GM21367 (cell line): ENCODE data around the gene OCIAD1.
"Not testable (repeated sequence)": the region's sequence is repeated elsewhere in the genome, so short reads cannot be mapped to it uniquely, and the experiment has no call there.

Experiments used
- ATAC-seq: cut with Tn5 transposase; IDR thresholded peaks from one replicate; pipeline ENCODE4 v1.9.1; 2021; ENCODE audit not compliant: unreplicated experiment

The OCIAD1 gene

DNA sequence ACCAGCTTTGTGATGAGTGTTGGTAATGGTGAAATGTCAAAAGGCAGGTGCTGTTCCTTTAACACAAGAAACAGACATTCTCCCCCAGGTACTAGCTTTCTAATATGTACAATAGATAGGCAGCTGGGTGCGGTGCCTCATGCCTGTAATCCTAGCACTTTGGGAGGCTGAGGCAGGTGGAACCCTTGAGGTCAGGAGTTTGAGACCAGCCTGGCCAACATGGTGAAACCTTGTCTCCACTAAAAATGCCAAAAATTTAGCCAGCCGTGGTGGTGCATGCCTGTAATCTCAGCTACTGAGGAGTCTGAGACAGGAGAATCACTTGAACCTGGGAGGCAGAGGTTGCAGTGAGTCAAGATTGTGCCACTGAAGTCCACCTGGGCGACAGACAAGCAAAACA is 50.8 kb downstream of the OCIAD1 start:
- not testable (repeated sequence) for ATAC-seq

DNA sequence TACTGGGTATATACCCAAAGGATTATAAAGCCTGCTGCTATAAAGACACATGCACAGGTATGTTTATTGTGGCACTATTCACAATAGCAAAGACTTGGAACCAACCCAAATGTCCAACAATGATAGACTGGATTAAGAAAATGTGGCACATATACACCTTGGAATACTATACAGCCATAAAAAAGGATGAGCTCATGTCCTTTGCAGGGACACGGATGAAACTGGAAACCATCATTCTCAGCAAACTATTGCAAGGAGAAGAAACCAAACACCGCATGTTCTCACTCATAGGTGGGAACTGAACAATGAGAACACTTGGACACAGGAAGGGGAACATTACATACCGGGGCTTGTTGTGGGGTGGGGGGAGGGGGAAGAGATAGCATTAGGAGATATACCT is 58.9 kb downstream of the OCIAD1 start:
- ATAC-seq = not testable (repeated sequence)

DNA sequence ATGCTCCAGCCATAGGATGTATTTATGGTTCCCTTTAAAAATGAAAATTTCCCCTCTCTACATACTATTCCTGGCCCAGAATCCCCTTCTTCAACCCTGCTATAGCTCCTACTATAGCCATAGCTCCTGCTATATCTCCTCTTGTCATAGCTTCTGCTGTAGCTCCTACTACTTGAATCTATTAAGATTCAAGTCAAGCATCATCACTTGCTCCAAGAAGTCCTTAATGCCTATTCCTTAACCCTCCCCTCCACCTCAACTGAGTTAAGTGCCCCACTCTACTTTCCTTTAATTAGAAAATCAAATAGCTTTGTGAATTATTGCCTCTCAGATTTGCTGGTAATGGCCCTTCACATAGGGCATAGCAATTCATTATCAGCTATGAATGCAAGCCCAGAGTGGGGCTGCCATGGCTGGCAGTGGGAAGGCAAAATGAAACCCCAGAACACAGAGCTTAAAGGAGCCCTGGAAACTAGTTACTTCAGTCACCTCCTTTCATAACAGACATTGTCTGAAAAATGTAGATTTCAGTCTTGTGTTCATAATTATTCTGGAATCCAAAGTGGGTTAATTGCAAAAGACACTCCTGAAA is 60.2 kb downstream of the OCIAD1 start:
- no peak for ATAC-seq

DNA sequence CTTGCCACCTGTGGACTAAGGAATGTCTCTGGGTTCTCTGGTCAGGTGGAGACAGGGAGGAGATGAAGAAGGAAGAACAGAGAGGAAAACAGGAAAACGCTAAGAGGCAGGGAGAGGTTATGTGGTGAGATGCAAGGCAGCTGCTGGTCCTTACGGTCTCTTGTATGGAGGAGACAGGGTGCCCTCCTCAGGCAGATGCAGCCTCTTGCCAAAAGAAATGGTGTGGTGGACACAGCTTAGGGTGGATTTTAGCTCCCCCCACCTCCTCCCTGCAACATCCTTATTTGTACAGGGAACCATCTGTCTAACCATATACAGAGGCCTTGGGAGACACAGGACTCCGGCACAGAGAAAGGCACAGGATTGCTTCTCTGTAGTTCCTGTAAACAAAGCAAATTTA is 66.0 kb downstream of the OCIAD1 start:
- no peak for ATAC-seq

DNA sequence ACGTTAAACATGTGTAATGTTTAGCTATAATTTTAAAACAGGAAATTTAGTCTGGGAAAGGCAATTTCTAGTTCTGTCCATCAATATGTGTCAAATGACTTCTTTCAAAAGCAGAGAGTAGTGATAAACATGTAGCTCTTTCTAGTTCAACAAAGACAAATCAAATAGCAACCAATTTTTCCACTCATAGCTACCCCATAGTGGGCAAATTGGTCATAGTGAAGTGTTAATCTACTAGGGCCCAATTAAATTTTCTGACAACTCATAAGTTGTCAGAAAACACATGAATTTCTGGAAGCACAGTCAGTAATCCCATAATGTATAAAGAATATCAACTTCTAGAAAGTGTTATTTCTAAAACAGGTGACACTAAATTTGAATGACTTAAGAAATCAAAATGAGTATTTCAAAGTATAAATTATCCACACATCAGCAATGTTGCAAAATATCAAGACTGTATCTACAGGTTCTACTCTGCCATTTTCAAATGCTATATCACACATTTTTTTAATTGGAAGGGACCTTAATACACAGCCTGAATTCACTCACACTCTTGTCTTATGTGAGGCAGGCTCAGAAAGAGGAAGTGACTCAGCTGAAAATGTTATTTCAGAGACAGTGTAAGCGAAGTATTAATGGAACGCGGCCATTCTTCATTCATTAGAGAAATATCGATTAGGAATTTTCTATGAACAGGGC is 68.0 kb downstream of the OCIAD1 start:
- ATAC-seq = no peak

DNA sequence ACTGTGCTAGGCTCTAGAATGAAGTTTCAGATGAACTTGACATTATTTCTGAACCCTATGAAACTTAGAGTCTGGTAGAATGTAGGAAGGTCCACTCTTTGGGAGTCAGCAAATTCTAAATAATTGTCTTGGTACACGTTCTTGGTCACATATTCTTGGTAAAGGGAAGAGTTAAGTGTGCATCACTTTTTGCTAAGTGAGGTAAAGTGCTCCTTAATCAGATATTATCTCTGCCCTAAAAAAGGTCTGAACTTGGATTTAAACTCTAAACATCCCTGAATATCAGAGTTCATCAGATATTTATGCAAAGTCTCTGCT is 68.5 kb downstream of the OCIAD1 start:
- no peak for ATAC-seq

DNA sequence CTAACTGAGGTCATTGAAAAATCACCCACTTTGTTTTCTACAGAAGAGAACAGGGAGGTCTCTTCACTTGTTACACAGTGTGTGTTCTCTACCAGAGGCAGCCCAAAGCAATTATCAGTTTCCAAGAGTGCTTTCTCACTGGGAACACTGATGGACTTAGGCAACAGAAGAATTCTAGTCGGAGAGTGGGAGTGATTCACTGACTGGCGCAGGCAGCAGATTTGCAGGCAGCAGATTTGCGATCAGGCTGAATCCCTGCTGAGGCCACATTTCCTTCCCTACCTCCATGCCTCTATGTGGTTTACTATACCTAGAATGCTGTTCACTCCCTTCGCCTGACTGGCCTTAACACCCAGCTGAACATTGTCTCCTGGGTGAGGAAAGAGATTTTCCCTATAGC is 69.1 kb downstream of the OCIAD1 start:
- no peak for ATAC-seq

DNA sequence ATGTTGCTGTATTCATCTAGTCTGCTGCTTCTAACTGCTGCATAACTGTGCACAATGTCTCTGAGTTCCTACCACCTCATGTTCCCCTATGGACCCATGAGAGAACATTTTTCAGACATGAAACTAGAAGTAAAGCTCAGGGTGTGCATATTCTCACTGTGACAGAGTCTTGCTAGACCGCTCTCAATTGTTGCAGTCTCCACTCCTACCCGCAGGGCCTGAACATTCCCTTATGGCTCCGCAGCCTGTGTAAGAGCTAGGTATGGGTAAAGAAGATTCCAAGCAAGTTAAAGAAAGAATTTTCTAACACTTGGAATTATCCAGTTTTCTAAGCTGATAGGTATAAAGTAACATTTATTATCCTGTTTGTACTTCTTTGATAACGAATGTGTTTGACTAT is 70.3 kb downstream of the OCIAD1 start:
- no peak for ATAC-seq

DNA sequence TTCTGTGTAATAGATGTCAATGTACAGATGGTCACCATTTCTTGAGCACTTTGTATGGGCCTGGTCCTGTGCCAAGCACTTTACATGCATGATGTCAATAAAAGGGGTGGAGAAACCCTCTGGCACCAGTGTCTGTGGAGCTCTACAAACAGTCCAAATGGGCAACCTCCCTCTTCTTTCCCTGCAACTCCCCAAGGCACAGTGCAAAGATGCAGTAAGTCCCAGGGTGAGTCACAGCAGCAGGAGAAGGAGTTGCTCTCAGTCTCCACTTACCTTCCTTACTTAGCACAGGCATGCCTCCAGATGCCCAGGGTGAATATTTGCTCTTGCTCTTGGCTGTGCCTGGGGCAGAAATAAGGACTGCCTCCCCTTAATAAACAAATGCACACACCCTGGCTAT is 71.4 kb downstream of the OCIAD1 start:
- ATAC-seq = no peak

DNA sequence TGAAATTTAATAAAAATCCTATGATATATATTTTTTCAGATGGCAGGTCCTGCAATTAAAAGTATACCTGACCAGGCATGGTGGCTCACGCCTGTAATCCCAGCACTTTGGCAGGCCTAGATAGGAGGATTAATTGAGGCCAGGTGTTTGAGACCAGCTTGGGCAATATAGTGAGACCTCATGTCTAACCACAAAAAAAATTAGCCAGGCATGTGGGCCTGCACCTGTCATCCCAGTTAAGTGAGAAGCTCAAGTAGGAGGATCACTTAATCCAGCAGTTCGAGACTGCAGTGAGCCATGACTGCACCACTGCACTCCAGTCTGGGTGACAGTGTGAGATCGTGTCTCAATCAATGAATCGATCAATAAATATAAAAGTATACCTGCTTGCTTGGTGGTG is 73.2 kb downstream of the OCIAD1 start:
- ATAC-seq = no peak

DNA sequence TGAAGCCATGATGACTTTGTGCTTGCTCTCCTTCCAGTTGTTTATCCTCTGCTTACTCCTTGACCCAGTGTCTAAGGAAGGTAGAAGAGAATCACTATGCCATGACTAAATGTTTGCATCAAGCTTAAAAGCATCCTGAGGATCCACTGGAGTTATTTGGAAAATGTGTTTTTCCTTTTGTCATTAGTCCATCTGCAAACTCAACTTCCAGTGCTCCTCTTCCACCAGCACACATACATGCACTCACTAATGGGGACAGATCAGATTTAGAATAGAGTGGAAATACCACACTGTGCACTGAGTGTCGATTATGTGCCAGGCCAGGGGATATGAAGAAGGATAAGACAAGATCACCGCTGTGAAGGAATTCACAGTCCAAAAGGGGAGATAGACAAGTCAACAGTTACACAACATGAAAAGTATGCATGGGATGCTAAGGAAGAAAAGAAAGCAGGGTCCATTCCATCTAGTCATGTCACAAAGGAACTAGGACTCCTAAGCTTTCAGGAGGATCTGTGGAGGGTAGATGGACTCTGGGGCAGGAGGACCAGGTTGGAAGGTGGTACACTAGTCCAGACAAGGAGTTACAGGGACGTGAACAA is 73.8 kb downstream of the OCIAD1 start:
- no peak for ATAC-seq

DNA sequence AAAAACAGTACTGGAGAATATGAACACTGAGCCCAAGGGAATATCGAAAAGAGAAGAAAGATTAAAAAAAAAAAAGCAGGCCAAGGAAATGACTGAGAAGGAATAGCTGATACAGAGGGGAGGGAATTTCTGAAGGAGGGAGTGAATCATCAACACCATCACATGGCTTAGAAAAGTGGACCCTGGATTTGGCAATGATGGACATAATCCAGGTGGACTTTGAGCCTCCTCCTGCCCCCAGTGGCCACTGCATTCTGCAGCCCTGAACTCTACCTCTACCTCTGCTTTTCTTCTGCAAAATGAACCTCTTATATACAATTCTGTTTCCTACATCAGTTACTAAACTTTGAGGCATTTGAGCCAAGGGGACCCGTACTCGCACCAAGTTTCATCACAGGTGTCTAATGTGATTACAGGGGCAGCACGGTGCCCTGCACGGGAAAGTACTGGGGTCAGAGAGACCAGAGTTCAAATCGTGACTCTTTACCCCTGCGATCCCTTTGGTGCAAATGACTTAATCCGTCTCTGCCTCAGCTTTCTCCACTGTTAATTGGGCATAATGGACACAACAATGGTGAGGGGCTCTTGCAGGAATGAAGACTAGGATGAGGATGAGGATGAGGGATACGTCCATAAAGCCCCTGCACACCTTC is 74.6 kb downstream of the OCIAD1 start:
- ATAC-seq = no peak

DNA sequence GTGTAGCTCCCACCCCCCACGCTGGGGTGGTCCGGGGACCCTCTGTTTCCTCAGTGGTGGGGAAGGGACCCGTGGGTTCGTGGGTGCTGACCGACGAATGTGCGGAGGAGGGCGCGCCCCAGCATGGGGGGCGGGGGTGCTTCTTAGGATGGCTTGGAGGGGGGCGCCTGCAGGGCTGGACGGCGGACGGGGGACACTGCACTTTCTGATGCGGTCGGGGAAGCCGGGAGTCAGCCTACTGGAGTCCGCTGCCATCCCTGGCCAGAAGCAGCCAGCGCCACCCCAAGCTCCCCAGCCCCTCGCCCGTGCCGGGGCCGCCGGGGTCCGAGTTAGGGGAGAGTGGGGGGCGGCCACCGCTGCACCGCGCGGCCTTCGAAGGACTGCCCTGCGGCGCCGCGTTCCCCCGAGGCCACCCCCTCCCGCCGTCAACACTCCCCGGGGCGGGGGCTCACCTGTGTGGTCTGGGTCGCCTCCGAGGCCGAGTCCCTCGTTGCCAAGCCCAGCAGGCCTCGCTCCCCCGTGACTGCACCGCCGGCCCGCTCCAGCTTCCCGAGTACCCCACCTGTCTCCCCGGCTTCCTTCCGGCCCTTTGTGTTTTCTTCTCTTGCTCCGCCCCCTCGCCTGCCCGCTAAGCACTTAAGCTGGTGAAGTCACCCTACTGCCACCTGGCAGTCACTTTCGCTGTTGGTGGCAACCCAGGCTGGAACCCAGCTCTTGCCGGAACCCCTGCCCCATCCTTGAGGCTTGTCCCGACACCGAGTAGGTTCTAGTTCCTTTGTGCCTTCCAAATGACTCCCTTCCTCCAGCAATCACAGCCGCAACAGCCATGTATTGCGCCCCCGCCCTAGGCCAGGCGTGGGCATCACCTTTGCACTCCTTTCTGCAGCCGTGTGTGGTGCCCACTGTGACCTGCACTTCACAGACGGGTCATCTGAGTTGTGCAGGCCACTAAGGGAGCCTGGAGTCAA is 75.6 kb downstream of the OCIAD1 start, which contains the start of gene OCIAD2:
Gene OCIAD2, minus strand, starts transcription at position 569 of the 968 bp plus-strand sequence. CDS start 2,225 bp downstream, outside the sequence.
- peak; percentile 94 for ATAC-seq

DNA sequence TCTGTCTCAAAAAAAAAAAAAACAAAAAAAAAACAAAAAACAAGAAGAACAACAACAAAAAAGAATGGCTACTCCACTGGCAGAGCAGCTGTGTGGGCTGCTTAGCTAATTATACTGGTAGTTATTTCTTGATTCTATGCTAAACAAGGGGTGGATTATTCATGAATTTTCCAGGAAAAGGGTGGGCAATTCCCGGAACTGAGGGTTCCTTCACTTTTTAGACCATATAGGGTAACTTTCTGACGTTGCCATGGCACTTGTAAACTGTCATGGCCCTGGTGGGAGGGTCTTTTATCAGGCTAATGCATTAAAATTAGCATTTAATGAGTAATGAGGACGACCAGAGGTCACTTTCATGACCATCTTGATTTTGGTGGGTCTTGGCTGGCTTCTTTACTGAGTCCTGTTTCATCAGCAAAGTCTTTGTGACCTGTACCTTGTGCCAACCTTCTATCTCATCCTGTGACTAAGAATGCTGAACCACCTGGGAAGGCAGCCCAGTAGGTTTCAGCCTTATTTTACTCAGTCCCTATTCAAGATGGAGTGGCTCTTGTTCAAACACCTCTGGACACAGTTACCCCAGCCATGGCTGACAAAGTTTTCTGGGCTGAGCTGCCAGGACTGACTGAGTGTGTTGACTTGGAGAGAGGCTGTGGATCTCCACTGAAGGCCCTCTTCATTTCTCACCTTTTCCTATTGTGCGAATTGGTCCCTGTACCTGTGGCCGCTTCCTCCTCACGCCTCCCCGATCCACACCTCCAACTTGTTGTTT is 77.0 kb downstream of the OCIAD1 start:
- no peak for ATAC-seq

DNA sequence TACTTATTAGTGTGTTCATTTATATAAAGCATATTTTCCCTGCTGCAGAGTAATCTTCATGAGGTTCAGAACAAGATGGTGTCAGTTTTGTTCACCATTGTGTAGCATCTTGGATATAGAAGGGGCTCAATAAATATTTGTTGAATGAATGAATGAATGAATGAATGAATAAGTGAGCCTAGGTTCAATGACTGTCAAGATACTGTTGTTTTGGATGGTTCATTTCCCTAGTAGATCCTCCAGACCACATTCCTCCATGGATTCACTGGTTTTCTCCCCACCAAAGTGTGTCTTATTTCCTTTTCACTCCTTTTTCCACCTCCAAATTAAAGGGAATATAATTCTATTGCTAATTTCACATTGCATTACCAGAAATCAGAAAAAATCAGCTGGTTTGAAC is 77.8 kb downstream of the OCIAD1 start:
- ATAC-seq = no peak

DNA sequence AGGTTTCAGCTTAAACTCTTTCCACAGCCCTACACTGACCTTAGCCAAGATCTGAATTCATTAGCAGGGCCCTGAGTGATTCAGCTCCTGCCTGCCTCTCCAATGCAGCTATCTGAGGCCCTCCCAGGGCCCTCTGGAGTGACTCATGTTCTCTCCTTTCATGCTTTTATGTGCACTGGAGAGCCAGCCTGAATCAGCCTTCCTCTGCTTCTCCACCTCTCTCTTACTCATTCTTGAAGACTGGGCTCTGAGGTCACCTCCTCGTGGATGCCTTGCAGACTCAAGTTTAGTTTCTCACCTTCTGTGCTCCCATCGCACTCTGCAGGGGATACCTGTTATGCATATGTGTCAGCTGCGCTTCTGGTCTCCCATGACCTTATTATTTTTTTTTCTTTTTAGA is 78.8 kb downstream of the OCIAD1 start:
- ATAC-seq = no peak

DNA sequence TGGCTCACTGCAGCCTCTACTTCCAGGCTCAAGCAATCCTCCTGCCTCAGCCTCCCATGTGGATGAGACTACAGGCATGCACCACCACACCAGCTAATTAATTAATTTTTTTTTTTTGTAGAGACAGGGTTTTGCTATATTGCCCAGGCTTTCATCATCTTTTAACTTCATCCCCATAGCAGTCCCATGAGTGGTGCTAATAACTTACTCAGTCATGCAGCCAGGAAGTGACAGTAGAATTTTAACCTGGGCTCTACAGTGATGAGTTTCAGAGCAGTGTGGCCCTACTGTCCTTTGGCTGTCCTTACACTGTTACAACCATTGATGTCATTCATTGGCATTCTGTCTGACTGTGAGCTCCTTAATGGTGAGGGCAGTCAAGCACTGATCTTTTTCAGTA is 79.6 kb downstream of the OCIAD1 start:
- no peak for ATAC-seq
